ENCODE measurements around the gene PJA2. TPM values are rescaled to one million over a fixed set of nuclear protein-coding genes. Genes with fewer than 3 reads are reported as not detected.

The PJA2 gene
- total RNA-seq, 2 donors from 2014 or later = 55.9 to 102 TPM

- no peak for TF ChIP-seq CTCF (IDR thresholded peaks at IDR 0.05)
- Histone ChIP-seq H3K36me3 (no peaks in the 10 kb centered on the region), H3K4me1 (no peaks in the 10 kb centered on the region), H3K9ac (ENCODE audit: low read depth in 2 of 2, low read length in 2 of 2) (no peak overlapping the region), H3K4me3 (no peak overlapping the region), H3K9me3 (no peaks in the 10 kb centered on the region), H3K27ac (no peak overlapping the region), H3K27me3 (no peaks in the 10 kb centered on the region)
- intact Hi-C loops (cut with DNase I) = no loop called here
- DNase-seq = no peak
These were observed 22.3 kb downstream of the PJA2 start for GRCh38 chr5:109387408-109387974.

- TF ChIP-seq CTCF (IDR thresholded peaks at IDR 0.05) = no peak
- H3K9ac ChIP-seq (ENCODE audit: low read depth in 2 of 2, low read length in 2 of 2) = no peak overlapping the region
- intact Hi-C loops (cut with DNase I) = no loop called here
- no peak for DNase-seq
- no peak overlapping the region for H3K27ac ChIP-seq
- H3K9me3 ChIP-seq = no peaks in the 10 kb centered on the region
- H3K4me3 ChIP-seq = no peak overlapping the region
- no peaks in the 10 kb centered on the region for H3K4me1 ChIP-seq
- H3K27me3 ChIP-seq = no peaks in the 10 kb centered on the region
- no peaks in the 10 kb centered on the region for H3K36me3 ChIP-seq
These were observed 31.7 kb downstream of the PJA2 start for GRCh38 chr5:109378095-109378494.

- H3K36me3 ChIP-seq = no peaks in the 10 kb centered on the region
- no peak overlapping the region for H3K27ac ChIP-seq
- H3K9me3 ChIP-seq = no peaks in the 10 kb centered on the region
- TF ChIP-seq CTCF (IDR thresholded peaks at IDR 0.05) = no peak
- H3K4me1 ChIP-seq = no peaks in the 10 kb centered on the region
- H3K4me3 ChIP-seq = no peak overlapping the region
- DNase-seq = no peak
- no peak overlapping the region for H3K9ac ChIP-seq (ENCODE audit: low read depth in 2 of 2, low read length in 2 of 2)
- intact Hi-C loops (cut with DNase I) = no loop called here
- H3K27me3 ChIP-seq = no peaks in the 10 kb centered on the region
These were observed 35.1 kb downstream of the PJA2 start for GRCh38 chr5:109374625-109375024.

- Histone ChIP-seq H3K27ac (no peak overlapping the region), H3K27me3 (no peaks in the 10 kb centered on the region), H3K9ac (ENCODE audit: low read depth in 2 of 2, low read length in 2 of 2) (no peak overlapping the region), H3K4me1 (no peaks in the 10 kb centered on the region), H3K4me3 (no peak overlapping the region), H3K36me3 (no peaks in the 10 kb centered on the region), H3K9me3 (no peaks in the 10 kb centered on the region)
- no peak for TF ChIP-seq CTCF (IDR thresholded peaks at IDR 0.05)
- intact Hi-C loops (cut with DNase I) = no loop called here
- DNase-seq = no peak
These were observed 35.8 kb downstream of the PJA2 start for GRCh38 chr5:109373932-109374331.

GRCh38 chr5:109370343-109370742, 39.4 kb downstream of the PJA2 start:
- intact Hi-C loops (cut with DNase I) = no loop called here
- no peaks in the 10 kb centered on the region for H3K4me1 ChIP-seq

More at GRCh38 chr5:109370343-109370742, 39.4 kb downstream of the PJA2 start:
- Histone ChIP-seq H3K9me3 (no peaks in the 10 kb centered on the region), H3K27ac (no peak overlapping the region), H3K36me3 (no peaks in the 10 kb centered on the region), H3K9ac (ENCODE audit: low read depth in 2 of 2, low read length in 2 of 2) (no peak overlapping the region), H3K27me3 (no peaks in the 10 kb centered on the region), H3K4me3 (no peak overlapping the region)
- DNase-seq = no peak
- no peak for TF ChIP-seq CTCF (IDR thresholded peaks at IDR 0.05)
